HG02610 (cell line): ENCODE data around the gene FER1L5.

ENCODE experiments used
- ATAC-seq: cut with Tn5 transposase; IDR thresholded peaks from one replicate; pipeline ENCODE4 v1.9.1; 2021; ENCODE audit warnings: mild to moderate bottlenecking, moderate library complexity; ENCODE audit not compliant: unreplicated experiment

The FER1L5 gene

DNA sequence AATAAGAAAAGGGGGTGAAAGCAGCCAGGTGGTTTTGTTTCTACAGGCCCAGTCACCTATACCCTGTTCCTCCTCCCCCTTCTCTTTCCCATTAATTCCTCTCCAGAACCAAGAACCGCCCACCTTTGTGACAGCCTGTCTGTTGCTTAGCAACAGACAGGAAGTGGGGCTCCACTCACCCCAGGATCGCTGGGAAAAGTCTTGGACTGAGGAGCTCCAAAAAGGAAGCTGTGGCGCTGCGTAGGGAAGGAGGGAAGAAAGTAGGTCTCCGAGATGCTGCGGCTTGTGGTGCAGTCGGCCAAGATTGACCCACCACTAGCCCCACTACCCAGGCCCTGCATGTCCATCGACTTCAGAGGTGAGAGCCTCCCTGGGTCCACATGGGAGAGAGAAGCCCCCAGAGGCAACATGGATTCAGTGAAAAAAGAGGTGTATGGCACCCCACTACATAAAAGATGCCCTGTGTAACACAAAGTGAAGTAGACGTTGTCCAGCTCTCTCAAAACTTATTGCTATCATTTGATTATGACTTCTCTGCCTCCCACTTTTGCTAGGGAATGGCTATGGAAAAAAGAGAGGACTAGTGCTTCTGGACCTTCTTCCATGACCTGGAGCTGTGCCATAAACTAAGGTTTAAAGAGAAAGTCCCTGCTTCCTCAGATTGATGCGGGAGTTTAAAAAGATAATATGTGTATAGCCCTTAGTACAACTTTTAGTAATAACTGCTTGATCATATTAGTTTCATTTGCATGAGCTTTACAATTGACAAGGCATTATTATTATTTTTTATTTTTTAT is at the start of gene FER1L5:
Gene FER1L5 (plus strand): TSS at position 201 of the 797 bp plus-strand sequence. CDS start 73 bp downstream, at position 274.
- no peak for ATAC-seq

DNA sequence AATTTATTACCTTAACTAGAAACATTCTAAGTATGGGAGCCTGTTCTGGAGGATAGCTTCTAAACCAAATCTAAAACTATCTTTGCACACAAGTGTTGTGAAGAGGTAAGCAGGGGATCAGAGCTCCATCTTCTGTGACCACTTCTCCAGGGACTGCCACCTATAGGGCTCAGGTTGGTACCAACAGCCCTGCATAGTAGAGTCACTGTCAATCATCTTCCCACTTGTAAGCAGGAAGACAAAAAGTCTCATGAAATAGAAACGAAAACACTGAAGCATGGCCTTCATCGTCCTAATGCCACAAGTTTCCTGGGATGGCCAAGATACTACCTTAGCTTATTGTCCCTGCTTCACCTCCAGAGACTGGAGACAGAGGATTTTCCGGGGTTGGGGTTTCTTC is 48.3 kb upstream of the FER1L5 start:
- ATAC-seq: no peak

DNA sequence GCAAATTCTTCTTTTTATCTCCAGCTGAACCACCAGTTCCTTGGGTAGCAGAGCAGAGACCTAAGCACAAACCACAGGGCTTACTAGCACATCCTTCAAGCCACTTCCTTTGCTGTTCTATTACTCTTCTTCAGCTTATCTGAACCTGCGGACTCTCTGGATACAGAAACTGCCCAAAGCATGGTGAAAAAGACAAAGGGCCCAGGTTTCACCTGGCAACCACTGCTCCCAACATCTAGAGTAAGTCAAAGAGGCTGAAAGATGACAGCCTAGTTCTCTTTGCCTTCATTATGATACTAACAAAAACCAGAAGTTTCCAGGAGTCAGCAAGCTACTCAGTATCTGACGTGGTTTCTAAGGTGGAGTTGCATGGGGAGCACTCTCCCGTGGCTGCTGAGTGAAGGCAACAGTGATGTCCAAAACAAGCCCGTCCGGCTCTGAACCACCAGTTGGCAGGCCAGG is 47.8 kb upstream of the FER1L5 start:
- ATAC-seq: no peak

DNA sequence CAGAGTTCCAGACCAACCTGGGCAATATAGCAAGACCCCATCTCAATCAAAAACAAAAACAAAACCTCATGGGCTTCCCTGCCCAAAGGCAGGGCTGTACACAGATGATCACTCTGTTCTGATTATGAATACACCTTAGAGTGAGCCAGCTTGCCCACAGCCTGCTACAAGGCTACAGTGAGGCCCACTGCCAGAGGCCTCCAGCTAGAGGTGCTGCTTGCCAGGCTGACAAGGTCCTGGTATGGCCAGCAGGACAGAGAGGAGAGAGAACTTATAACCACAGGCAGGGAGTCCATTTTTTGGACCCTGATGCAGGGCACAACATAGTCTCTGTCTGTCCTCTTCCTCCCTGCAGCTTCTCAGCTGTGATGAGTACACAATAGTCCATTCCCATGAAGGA is 46.0 kb upstream of the FER1L5 start:
- ATAC-seq: no peak

DNA sequence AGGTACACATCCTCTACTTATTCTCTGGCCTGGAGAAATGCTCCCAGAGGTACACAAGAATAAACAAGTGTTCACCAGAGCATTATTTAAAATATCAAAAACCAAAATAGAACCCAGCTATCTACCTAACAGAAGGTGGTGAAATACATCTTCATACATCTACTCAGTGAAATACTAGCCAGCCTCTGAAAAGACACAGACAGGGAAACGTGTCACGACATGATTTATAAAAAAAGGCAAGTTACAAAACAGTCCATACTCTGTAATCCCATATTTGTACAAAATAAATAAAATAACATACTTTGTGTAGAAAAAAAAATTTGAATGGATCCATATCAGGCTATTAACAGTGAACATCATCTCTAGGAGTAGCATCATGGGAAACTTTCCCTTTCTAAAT is 42.6 kb upstream of the FER1L5 start:
- ATAC-seq: no peak

DNA sequence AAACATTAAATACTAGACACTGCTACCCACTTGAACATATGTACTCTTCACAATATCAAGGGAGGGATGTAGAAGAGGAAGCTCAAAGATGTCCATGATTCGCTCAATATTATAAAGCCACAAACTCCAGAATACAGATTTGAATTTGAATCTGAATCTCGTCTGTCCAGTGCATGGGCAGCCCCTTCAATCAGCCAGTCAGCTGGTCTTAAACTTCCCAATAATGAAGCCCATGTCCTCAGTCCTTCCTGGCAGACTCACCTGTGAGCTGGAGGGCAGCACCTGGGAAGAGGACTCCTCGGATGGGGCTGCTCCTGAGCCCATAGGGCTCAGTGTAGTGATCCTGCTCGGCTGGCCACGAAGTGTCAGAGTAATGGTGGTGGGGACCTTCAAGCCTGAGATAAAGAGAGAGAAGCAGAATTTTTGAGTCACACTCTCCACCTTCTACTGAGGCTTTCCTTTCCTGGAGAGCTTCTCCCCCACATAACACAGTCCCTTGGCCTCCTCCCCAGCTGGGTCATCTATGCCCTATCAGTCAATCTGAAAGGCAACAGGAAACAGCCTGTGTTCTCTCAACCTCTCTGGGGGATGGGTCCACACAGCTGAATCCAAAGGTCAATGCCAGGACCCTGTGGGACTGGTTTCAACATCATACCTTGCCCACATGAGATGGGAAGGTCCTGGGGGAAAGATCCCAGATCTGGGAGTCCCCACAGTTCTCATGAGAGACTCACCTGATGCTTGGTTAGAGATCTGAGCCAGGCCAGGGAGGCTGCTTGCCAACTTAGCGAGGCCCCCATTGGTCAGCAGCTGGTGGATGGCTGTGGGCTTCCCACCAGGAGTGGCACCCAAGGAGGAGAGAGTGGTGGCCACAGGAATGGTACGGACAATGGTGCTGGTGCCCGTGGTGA is 40.9 kb upstream of the FER1L5 start:
- no peak for ATAC-seq

DNA sequence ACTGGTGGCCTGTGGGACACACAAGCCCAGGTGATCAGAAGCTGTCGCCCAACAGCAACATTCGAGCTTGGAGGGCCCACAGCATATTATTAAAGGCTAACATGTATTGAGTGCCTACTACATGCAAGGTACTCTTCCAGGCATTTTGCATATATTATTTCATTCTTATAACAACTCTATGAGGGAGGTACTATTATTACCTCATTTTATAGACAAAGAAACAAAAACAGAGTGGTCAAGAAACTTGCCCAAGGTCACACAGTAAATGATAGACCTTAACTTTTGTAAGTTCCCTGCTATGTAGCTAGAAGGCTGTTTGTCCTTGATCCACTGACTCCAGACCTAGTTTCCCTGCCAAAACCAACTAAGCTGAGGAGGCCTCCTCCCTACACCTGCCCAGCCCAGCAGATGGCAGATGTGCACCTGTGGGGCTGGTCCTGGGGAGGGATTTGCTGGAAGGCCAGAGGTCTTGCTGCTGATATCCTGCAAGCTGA is 40.2 kb upstream of the FER1L5 start:
- ATAC-seq: no peak

DNA sequence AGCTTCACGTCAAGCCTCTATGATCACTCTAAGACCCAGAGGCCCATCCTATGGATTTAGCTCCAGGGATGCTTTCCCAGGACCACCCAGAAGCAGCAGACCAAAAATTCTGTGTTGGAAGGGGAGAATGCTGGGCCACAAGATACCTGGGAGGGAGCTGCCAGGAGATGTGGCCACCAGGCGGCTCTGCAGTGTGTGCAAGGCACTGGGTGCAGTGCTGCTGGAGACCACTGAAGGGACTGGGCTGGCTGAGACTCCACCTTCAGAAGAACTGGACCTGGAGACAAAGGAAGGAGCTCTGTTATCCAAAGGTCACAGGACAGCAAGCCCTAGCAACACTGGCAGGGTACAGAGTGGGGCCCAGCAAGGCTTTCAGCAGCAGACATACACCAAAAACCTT is 38.5 kb upstream of the FER1L5 start:
- no peak for ATAC-seq

DNA sequence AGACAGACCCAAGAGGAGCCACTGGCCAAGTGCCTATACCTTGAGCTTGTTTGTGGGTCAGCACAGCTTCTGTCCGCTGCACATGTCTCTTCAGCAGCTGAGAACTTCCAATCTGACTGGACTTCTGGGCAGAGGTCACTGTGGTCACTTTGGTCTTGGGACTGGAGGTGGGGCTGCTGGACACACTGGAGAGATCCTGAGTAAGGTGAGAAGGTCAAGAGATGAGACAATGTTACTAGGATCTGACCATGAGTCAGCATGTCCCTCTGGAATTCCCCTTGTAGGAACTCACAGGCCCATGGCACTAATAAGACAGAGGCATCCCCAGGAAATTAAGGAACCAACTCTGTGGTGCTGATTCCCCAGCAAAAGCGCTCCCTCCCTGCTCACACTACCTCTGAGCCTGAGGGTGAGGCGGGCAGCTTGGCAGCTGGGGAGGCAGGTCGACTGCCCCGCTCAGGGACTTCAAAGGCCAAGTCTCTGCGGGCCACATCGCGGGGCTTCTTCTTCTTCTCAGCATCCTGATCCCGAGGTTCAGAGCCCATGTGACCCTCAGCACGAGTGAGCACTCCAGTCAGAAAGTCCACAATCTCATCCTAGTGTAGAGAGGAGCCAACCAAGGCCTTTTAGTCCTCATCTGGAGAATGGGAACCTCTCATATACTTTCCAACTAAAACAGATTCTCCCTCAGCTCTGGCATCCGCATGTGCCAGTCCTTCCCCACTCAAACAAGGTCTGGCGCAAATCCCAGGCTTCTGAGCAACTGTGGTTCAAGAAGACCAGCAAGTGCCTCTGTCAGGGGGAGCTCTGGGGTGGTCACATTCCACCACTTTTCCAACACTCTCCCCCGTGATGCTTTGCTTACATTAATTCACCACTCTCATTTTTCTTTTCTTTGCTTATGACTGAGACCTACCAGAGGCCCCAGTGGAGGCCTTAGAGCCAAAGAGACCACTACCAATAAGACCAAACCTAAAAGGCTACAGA is 33.8 kb upstream of the FER1L5 start:
- no peak for ATAC-seq

DNA sequence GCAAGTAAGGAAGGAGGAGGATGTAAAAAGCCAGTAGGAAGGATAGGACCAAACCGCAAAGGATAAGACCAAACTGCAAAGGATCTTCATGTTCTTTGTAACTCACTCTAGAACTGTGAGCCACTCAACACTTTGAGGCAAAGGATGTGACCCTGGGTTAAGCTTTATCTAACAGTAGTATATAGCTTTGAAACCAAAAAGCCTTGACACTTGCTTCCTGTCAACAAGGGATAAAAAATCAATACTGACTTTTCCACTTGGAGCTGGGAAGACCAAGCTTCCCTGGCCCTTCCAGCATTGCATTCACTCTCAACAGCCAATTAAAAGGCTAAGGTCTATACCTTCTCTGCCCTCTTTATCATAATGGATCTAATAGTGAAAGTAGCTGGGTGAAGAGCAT is 26.4 kb upstream of the FER1L5 start:
- ATAC-seq: no peak

DNA sequence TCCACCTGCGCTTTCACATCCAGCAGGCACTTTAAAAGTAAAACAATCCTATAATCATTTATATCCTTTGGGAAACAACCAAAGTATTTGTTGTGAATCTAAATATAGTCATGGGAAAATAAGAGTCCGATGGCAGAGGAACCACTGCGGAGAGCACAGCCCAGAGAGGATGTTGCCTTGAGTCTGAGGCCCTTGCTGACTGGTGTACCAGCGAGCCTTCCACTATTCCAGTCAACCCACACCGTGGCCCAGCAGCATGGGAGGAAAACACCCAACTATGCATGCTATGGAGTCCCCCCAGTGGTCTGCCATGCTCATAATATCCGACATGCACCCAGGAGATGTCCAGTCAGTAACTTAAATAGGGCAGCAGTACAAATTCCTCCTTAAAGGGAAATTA is 26.0 kb upstream of the FER1L5 start:
- no peak for ATAC-seq

DNA sequence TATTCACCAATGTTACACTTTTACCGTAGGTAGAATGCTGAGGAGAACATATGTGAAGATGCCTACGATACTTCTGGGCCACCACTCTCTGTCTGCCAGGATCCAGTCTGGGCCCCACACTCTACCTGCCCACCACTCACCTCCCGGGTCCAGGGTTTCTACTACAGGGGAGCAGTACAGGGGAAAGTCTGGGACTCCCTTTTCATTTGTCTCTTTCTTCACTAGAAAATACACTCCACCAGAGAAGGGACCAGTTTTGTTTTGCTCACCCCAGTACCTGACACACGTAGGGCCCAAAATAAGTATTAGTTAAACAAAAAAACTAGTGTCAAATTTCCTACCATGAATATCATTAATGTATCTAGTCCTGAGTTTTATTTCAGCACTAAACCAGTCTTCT is 25.6 kb upstream of the FER1L5 start:
- ATAC-seq: no peak

DNA sequence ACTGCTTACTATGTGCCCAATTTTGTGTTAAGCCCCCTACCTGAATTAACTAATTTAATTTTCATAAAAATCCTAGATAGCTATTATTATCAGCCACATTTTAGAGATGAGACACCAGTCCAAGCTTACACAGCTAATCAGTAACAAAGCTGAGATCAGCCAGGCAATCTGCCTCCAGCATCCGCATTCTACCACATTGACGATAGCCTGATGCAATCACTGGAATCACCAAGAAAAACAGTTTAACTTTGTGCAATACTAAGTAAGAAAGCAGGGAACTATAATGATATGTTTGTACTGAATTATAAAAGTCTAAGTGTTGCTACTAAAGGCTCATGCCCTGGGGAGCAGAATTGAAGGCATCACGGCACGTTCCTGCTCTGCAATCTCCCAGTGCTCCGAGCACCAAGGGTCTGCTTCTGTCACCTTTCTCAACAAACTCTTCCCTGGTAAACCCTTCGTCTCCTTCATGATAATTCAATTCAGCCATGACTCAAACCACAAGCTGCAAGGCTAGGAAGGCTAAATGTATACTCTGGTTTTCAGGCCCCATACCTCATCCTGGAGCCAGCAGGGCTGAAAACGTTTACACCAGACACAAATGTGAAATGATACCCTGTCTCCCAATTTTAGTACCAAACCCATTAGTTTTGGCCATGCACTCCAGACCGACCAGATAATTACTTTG is 23.8 kb upstream of the FER1L5 start:
- ATAC-seq: no peak

DNA sequence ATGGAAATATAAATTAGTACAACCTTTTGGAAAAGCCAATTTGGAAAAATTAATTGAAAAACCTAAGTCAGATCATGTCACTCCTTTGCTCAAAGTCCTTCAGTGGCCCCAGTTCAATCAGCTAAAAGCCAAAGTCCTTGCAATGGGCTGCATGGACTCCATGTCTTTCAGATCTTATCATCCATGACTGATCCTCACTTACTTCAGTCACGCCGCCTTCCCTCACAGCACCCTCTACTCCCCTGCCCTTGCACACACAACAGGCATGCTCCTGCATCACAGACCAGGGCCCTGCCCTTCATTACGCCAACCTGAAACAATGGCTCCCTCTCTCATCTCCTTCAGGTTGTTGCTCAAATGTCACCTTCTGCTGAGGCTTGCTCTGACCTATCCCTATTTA is 20.0 kb upstream of the FER1L5 start:
- no peak for ATAC-seq

DNA sequence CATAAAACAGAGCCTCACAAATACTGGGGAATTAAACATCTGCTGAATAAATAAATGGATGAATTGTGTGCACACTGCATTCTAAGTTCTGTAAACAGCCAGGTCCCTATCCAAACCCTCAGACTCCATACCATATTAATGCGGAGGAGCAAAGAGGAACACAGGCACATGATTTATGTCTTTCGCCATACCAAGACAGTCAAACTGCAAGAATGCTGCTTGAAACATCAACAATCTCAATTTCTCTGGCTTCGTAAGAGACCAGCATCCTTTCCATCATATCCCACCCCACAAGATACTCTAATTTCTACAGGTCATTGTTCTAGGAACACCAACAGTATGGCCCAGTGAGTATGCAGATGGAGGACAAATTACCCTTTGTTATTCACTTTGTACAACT is 19.4 kb upstream of the FER1L5 start:
- no peak for ATAC-seq

DNA sequence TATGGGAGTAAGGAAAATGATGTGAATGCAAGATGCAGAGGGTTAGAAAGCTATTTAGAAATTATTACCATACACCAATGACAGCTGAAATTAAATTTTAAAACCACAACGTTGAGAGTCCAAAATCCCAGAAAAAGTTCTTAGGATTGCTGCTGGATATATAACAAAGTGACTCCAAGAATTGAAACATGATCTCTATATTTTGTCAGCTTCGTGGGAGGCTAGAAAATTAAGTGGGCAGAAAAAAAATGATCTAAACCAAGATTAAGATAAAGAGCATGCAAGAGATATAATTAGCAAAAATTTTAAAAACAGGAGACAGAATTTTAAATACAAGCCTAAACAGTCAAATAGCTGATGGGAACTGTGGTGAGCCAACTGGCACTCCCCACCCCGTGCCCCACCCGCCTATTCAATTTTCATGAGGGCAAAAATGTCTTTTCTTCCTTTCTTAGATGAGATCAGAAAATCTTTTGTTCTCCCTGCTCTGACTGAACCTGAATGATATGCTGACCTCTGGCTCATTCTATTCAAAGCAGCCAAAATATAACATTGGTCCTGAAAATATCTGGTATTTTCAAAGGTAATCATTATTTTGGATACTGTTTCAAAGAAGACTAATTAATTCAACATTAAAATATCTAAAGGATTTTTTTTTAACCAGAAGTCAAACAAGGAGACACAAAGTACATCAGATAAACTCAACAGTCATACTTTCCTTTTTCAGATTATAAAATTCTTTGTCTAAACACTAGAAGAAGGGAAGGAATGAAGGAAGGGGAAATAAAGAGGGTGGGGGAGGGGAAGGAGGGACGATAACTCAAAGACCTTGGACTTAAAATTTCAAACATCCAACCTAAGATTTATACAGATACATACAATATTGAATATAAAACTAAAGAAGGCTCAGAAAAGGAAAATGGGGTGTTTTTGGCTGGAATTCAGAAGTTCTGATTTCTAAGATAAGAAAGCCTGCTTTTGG is 16.7 kb upstream of the FER1L5 start:
- no peak for ATAC-seq

DNA sequence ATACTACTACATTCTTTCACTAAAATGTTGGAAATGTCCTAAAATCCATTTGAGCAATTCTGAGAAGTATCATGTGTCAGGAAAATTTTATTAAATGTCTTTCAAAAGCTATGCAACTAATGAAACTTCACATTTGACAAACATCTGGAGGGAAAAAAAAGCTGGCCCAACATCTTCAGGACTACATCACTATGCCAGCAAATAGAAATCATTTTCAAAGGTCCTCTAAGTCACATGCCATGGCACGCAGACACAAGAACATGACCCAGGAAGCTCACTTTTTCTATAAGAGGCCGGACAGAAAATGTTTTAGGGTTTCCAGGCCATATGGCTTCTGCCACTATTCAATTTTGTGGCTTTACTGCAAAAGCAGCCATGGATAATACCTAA is 16.0 kb upstream of the FER1L5 start:
- ATAC-seq: no peak

DNA sequence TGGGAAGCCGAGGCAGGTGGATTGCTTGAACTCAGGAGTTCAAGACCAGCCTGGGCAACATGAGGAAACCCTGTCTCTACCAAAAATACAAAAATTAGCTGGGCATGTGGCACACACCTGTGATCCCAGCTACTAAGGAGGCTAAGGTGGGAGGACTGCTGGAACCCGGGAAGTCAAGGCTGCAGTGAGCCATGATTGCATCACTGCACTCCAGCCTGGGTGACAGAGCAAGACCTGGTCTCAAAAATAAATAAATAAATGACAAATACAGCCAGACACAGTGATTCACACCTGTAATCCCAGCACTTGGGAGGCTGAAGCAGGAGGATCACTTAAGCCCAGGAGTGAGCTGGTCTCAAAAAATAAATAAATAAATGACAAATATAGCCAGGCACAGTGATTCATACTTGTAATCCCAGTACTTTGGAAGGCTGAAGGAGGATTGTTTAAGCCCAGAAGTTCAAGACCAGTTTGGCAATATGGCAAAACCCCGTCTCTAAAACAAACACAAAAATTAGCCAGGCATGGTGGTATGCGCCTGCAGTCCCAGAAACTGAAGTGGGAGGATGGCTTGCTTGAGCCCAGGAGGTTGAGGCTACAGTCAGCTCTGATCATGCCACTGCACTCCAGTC is 10.6 kb upstream of the FER1L5 start:
- no peak for ATAC-seq
